Esophagus muscularis mucosa (tissue), 4 donors: ENCODE measurements around the gene ARID3A.
"Not testable (repeated sequence)": the region's sequence is repeated elsewhere in the genome, so short reads cannot be mapped to it uniquely, and the experiment has no call there.

Experiments used
- CTCF ChIP-seq, 3 experiments: fragments of 200-600 bp in 2 of 3; fragments of 450-650 bp in 1 of 3; sonication (generic) in 2 of 3; IDR thresholded peaks; one replicate each; pipeline ENCODE4 v1.5.1; 2017 to 2019; ENCODE audit warnings: antibody characterized with exemption in 3 of 3, mild to moderate bottlenecking in 2 of 3, moderate library complexity in 1 of 3
- EP300 ChIP-seq: sonication (generic); formaldehyde crosslinking; IDR thresholded peaks from one replicate; pipeline ENCODE4 v1.6.1; 2017; ENCODE audit warnings: antibody characterized with exemption
- POLR2A ChIP-seq: fragments of 450-650 bp; IDR thresholded peaks from one replicate; pipeline ENCODE4 v1.6.1; 2017; ENCODE audit warnings: antibody characterized with exemption, moderate library complexity, mild to moderate bottlenecking, low read depth
- POLR2AphosphoS5 ChIP-seq, 2 donors: sonication (generic); formaldehyde crosslinking; IDR thresholded peaks; one replicate each; pipeline ENCODE4 v1.6.1; 2017; ENCODE audit warnings: antibody characterized with exemption in 2 of 2

DNA sequence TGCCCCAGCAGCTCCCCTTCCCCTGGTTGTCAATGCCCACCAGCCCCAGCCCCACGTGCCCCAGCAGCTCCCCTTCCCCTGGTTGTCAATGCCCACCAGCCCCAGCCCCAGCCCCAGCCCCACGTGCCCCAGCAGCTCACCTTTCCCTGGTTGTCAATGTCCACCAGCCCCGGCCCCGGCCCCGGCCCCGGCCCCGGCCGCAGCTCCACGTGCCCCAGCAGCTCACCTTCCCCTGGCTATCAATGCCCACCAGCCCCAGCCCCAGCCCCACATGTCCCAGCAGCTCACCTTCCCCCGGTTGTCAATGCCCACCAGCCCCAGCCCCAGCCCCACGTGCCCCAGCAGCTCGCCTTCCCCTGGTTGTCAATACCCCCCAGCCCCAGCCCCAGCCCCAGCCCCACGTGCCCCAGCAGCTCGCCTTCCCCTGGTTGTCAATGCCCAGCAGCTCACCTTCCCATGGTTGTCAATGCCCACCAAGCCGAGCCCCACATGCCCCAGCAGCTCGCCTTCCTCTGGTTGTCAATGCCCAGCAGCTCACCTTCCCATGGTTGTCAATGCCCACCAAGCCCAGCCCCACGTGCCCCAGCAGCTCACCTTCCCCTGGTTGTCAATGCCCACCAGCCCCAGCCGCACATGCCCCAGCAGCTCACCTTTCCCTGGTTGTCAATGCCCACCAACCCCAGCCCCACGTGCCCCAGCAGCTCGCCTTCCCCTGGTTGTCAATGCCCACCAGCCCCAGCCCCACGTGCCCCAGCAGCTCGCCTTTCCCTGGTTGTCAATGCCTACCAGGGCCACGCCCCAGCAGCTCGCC, 46.9 kb upstream of the ARID3A start:
- not testable (repeated sequence) for TF ChIP-seq POLR2A; EP300; CTCF (IDR thresholded peaks at IDR 0.05); POLR2AphosphoS5 (IDR thresholded peaks at IDR 0.05)
